Fibroblast of villous mesenchyme (primary cell): ENCODE results near the gene INAFM2. TPM values are rescaled to one million over a fixed set of nuclear protein-coding genes. Genes with fewer than 3 reads are reported as not detected.

Source experiments
- DNase-seq: peaks from one replicate; pipeline ENCODE4 v3.0.0-alpha.2; 2010; ENCODE audit warnings: low read depth
- H3K4me3 ChIP-seq: 2 replicates; pipeline ENCODE4 v1.5.1; 2011; ENCODE audit warnings: low read depth, mild to moderate bottlenecking, low read length
- total RNA-seq: library from RNA; depleted of rRNA; stranded (reverse); fragments of >200 nt; gene quantifications from 2 replicates; pipeline ENCODE4 v1.2.3, GENCODE V29; 2012
- TF ChIP-seq, protein P1 (sequence below): IDR thresholded peaks from 2 replicates; pipeline ENCODE4 v1.5.1; 2012; ENCODE audit warnings: low read depth, mild to moderate bottlenecking, low read length; ENCODE audit not compliant: insufficient read depth

Gene INAFM2
- total RNA-seq, 1 donor: 16.8 TPM

DNA sequence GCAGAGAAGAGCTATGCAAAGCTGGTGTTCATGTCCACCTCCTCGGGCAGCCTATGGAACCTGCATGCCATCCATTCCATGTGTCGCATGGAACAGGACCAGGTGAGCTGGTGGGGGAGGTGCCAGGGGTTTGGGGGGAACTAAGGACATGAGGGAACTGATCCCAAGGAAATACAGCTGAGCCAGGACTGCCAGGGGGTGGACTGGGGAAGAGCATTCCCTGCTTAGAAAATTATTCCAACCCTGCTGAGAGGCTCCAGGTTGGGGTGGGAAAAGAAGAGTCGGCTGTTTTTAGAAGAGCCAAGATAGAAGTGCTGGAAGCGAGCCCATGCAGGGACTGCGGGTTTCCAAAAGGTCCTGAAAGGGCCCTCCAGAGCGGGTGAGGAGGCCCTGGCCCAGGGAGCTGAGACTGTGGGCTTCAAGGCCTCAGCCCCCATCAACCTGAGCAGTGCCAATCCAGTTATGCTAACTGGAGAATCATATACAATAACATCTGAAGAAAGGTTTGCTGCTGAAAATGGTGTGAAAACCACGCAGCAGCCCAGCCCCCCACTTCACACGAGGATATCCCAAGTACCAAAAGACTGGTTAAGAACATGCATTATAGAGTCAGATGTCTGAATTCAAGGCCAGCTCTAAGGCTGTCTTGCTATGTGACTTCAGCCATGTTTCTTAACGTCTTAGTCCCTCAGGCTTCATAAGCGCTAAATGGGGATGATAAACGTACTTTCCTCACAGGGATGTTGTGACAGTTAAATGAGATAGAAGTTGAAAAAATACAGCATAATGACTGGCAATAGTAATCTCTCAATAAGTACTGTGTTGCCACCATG is 42.3 kb downstream of the INAFM2 start:
- no peak for DNase-seq
- TF ChIP-seq, protein P1, sequence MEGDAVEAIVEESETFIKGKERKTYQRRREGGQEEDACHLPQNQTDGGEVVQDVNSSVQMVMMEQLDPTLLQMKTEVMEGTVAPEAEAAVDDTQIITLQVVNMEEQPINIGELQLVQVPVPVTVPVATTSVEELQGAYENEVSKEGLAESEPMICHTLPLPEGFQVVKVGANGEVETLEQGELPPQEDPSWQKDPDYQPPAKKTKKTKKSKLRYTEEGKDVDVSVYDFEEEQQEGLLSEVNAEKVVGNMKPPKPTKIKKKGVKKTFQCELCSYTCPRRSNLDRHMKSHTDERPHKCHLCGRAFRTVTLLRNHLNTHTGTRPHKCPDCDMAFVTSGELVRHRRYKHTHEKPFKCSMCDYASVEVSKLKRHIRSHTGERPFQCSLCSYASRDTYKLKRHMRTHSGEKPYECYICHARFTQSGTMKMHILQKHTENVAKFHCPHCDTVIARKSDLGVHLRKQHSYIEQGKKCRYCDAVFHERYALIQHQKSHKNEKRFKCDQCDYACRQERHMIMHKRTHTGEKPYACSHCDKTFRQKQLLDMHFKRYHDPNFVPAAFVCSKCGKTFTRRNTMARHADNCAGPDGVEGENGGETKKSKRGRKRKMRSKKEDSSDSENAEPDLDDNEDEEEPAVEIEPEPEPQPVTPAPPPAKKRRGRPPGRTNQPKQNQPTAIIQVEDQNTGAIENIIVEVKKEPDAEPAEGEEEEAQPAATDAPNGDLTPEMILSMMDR: no peak
- H3K4me3 ChIP-seq: no peak overlapping the region

DNA sequence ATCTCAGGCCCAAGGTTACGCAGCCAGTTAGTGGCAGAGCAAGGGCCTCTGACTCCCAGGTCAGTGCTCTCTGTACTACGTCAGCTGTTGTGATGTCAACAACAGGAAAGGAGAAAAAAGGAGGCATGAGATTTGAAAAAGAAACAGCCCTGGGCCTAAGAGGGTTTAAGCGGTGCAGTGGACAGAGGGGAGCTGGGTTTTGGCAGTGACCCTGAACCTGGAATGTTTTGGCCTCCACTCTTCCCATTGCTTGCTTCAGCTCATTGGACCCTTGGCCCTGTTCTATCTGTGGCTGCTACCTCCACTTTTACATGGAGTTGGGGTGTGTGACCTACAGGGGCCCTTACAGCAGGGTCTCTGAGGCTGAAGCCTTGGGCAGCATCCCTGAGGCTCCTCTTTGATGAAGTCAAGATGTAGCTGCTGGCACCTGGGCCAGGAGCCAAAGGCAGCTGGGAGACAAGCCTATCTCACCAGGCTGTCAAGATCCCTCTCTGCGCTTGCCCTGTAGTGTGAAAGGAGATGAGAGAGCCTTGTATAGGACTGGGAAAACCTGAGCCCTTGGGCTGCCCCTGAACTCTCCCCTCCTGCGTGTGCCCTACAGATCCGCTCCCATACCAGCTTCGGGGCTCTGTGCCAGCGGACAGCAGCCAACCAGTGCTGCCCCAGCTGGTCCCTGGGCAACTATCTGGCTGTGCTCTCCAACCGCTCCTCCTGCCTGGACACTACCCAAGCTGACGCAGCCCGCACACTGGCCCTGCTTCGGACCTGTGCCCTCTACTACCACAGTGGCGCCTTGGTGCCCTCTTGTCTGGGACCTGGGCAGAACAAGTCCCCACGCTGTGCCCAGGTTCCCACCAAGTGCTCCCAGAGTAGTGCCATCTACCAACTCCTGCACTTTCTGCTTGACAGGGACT is 43.2 kb downstream of the INAFM2 start:
- TF ChIP-seq, protein P1: no peak
- no peak for DNase-seq
- H3K4me3 ChIP-seq: no peak overlapping the region

DNA sequence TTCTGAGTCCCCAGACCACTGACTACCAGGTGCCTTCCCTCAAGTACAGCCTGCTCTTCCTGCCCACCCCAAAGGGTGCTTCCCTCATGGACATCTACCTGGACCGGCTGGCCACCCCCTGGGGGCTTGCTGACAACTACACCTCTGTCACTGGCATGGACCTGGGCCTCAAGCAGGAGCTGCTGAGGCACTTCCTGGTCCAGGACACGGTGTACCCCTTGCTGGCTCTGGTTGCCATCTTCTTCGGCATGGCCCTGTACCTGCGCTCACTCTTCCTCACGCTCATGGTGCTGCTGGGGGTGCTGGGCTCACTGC is 43.8 kb downstream of the INAFM2 start:
- DNase-seq: no peak
- H3K4me3 ChIP-seq: no peak overlapping the region
- TF ChIP-seq, protein P1: no peak

DNA sequence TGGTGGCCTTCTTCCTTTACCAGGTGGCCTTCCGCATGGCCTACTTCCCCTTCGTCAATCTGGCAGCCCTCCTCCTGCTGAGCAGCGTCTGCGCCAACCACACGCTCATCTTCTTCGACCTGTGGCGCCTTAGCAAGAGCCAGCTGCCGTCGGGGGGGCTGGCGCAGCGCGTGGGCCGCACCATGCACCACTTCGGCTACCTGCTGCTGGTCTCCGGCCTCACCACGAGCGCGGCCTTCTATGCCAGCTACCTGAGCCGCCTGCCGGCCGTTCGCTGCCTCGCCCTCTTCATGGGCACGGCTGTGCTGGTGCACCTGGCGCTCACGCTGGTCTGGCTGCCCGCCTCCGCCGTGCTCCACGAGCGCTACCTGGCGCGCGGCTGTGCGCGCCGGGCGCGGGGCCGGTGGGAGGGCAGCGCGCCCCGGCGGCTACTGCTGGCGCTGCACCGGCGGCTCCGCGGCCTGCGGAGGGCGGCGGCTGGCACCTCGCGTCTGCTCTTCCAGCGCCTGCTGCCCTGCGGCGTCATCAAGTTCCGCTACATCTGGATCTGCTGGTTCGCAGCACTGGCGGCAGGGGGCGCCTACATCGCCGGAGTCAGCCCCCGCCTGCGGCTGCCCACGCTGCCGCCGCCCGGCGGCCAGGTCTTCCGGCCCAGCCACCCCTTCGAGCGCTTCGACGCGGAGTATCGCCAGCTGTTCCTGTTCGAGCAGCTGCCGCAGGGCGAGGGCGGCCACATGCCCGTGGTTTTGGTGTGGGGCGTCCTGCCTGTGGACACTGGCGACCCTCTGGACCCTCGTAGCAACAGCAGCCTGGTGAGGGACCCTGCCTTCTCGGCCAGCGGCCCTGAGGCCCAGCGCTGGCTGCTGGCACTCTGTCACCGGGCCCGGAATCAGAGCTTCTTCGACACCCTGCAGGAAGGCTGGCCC is 44.5 kb downstream of the INAFM2 start:
- peak overlapping the region; percentile 35 for H3K4me3 ChIP-seq
- DNase-seq: peak; percentile 92
- TF ChIP-seq, protein P1: peak; percentile 74

DNA sequence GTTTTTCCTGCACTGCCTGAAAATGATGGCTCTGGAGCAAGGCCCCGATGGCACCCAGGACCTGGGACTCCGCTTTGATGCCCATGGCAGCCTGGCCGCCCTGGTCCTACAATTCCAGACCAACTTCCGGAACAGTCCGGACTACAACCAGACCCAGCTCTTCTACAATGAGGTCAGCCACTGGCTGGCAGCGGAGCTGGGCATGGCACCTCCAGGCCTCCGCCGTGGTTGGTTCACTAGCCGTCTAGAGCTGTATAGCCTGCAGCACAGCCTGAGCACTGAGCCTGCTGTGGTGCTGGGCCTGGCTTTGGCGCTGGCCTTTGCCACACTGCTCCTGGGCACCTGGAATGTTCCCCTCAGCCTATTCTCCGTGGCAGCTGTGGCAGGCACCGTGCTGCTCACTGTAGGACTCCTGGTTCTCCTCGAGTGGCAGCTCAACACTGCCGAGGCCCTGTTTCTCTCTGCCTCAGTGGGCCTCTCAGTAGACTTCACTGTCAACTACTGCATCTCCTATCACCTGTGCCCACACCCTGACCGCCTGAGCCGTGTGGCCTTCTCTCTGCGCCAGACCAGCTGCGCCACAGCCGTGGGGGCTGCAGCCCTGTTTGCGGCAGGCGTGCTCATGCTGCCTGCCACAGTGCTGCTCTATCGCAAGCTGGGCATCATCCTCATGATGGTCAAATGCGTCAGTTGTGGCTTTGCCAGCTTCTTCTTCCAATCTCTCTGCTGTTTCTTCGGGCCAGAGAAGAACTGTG is 45.4 kb downstream of the INAFM2 start:
- no peak for DNase-seq
- no peak overlapping the region for H3K4me3 ChIP-seq
- TF ChIP-seq, protein P1: no peak

DNA sequence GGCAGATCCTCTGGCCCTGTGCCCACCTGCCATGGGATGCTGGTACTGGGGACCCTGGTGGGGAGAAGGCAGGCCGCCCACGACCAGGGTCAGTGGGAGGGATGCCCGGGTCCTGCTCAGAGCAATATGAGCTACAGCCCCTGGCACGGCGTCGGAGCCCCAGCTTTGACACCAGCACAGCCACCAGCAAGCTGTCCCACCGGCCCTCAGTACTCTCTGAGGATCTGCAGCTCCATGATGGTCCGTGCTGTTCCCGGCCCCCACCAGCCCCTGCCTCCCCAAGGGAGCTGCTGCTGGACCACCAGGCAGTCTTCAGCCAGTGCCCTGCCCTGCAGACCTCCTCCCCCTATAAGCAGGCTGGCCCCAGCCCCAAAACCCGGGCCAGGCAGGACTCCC is 46.0 kb downstream of the INAFM2 start:
- TF ChIP-seq, protein P1: no peak
- no peak overlapping the region for H3K4me3 ChIP-seq
- DNase-seq: no peak
